GM18519 (cell line): ENCODE measurements around the gene RNPEP.
"Not testable (repeated sequence)": the region's sequence is repeated elsewhere in the genome, so short reads cannot be mapped to it uniquely, and the experiment has no call there.

Experiments
- ATAC-seq: cut with Tn5 transposase; IDR thresholded peaks from one replicate; pipeline ENCODE4 v1.9.1; 2021; ENCODE audit warnings: mild to moderate bottlenecking, moderate library complexity; ENCODE audit not compliant: unreplicated experiment, low FRiP score

The RNPEP gene

GRCh38 chr1:201982623-201983379, at the start of gene RNPEP:
Gene RNPEP, plus strand, starts transcription at chr1:201982648. Its CDS starts 19 bp downstream, at chr1:201982667.
- peak; percentile 60 for ATAC-seq

- no peak for ATAC-seq
Measured at GRCh38 chr1:201933840-201934430, 48.5 kb upstream of the RNPEP start.

GRCh38 chr1:201937624-201938213, 44.7 kb upstream of the RNPEP start:
- ATAC-seq, result no peak

GRCh38 chr1:201938440-201939035, 43.9 kb upstream of the RNPEP start:
- no peak for ATAC-seq

- no peak for ATAC-seq
Measured at GRCh38 chr1:201939148-201939547, 43.3 kb upstream of the RNPEP start.

GRCh38 chr1:201939574-201939973, 42.9 kb upstream of the RNPEP start:
- ATAC-seq, result no peak

GRCh38 chr1:201940316-201940715, 42.1 kb upstream of the RNPEP start:
- ATAC-seq, result not testable (repeated sequence)

- ATAC-seq, result no peak
Measured at GRCh38 chr1:201941420-201942128, 40.9 kb upstream of the RNPEP start.

- ATAC-seq, result no peak
Measured at GRCh38 chr1:201942129-201942495, 40.3 kb upstream of the RNPEP start.

- no peak for ATAC-seq
Measured at GRCh38 chr1:201944002-201944401, 38.4 kb upstream of the RNPEP start.

GRCh38 chr1:201944639-201945038, 37.8 kb upstream of the RNPEP start:
- ATAC-seq, result no peak

- ATAC-seq, result no peak
Measured at GRCh38 chr1:201945157-201945556, 37.3 kb upstream of the RNPEP start.

GRCh38 chr1:201945863-201946223, 36.6 kb upstream of the RNPEP start:
- no peak for ATAC-seq

GRCh38 chr1:201946224-201946908, 36.1 kb upstream of the RNPEP start, which contains the start of gene LMOD1:
Gene LMOD1, minus strand, starts transcription at chr1:201946548. Its CDS starts 208 bp downstream, at chr1:201946340.
- no peak for ATAC-seq

- ATAC-seq, result no peak
Measured at GRCh38 chr1:201947697-201948008, 34.8 kb upstream of the RNPEP start.

GRCh38 chr1:201949491-201949890, 33.0 kb upstream of the RNPEP start:
- no peak for ATAC-seq

GRCh38 chr1:201954263-201955008, 28.0 kb upstream of the RNPEP start:
- no peak for ATAC-seq

GRCh38 chr1:201955009-201955728, 27.3 kb upstream of the RNPEP start, which contains the start of gene TIMM17A:
Gene TIMM17A, plus strand, starts transcription at chr1:201955503. Its CDS starts 24 bp downstream, at chr1:201955527.
- ATAC-seq, result peak; percentile 97

GRCh38 chr1:201955729-201956143, 26.7 kb upstream of the RNPEP start:
- ATAC-seq, result no peak
